Mucosa of stomach (tissue), 1 donor: ENCODE results near the gene DCLK1.

ENCODE experiments used
- H3K27me3 ChIP-seq: one replicate; pipeline ENCODE4 v1.7.0; 2013; ENCODE audit warnings: mild to moderate bottlenecking, low read length; ENCODE audit not compliant: control insufficient read depth, insufficient read depth
- H3K36me3 ChIP-seq: one replicate; pipeline ENCODE4 v1.7.0; 2013; ENCODE audit warnings: low read length; ENCODE audit not compliant: control insufficient read depth, insufficient read depth
- H3K4me1 ChIP-seq: one replicate; pipeline ENCODE4 v1.7.0; 2013; ENCODE audit warnings: mild to moderate bottlenecking, low read length; ENCODE audit not compliant: control insufficient read depth, insufficient read depth
- H3K4me3 ChIP-seq: one replicate; pipeline ENCODE4 v1.7.0; 2013; ENCODE audit warnings: low read length
- H3K9ac ChIP-seq: one replicate; pipeline ENCODE4 v1.7.0; 2013; ENCODE audit warnings: mild to moderate bottlenecking, low read length, moderate library complexity
- H3K9me3 ChIP-seq: one replicate; pipeline ENCODE4 v1.7.0; 2013; ENCODE audit warnings: mild to moderate bottlenecking, low read length, moderate library complexity; ENCODE audit not compliant: control insufficient read depth
- donor health status: Pancreatic carcinoma.

DCLK1 gene

GRCh38 chr13:36026531-36026930, 104.7 kb downstream of the DCLK1 start:
- Histone ChIP-seq H3K4me3 (no peak overlapping the region), H3K36me3 (no peaks in the 10 kb centered on the region), H3K9me3 (no peaks in the 10 kb centered on the region), H3K4me1 (no peaks in the 10 kb centered on the region), H3K27me3 (no peaks in the 10 kb centered on the region), H3K9ac (no peak overlapping the region)

GRCh38 chr13:36014763-36015162, 116.4 kb downstream of the DCLK1 start:
- Histone ChIP-seq H3K36me3 (no peaks in the 10 kb centered on the region), H3K9ac (no peak overlapping the region), H3K4me3 (no peak overlapping the region), H3K9me3 (no peaks in the 10 kb centered on the region), H3K27me3 (no peaks in the 10 kb centered on the region), H3K4me1 (no peaks in the 10 kb centered on the region)

DNA sequence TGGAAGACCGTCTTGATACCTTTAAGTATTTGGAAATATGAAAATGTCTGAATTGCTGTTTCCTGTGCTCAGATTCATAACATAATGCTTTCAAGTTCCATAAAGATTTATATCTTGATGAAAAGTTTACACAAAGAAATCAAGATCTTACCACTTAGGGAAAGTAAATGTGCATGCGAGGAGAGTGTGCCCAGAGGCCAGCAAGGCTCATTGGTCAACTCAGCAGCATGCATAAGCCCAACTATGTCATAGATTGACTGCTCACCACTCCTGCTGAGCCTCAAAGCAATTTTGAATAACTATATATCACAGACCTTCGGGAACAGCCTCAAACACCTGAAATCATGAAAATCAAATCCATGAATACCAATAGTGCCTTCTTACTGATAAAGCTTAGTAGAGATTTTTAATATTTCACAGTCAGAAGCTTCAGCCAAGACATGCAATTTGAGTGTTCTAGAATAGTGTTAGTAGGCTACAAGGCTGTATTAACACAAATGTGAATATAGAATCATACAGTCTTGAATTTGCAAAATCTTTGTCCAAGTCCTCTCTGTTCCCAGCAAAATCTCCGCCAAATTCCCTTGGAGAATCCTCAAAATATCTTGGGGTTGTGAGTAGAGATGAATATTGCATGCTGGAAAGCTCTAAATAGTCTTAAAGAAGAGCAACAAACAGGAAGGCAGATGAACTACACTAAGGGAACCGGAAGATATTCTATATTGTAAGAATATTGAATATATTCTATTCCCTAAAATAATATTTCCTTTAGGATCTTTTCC, 124.1 kb downstream of the DCLK1 start:
- Histone ChIP-seq H3K36me3 (no peaks in the 10 kb centered on the region), H3K27me3 (no peaks in the 10 kb centered on the region), H3K9ac (no peak overlapping the region), H3K9me3 (no peaks in the 10 kb centered on the region), H3K4me3 (no peak overlapping the region), H3K4me1 (no peaks in the 10 kb centered on the region)

GRCh38 chr13:36006347-36006746, 124.8 kb downstream of the DCLK1 start:
- Histone ChIP-seq H3K9ac (no peak overlapping the region), H3K9me3 (no peaks in the 10 kb centered on the region), H3K4me3 (no peak overlapping the region), H3K36me3 (no peaks in the 10 kb centered on the region), H3K4me1 (no peaks in the 10 kb centered on the region), H3K27me3 (no peaks in the 10 kb centered on the region)

DNA sequence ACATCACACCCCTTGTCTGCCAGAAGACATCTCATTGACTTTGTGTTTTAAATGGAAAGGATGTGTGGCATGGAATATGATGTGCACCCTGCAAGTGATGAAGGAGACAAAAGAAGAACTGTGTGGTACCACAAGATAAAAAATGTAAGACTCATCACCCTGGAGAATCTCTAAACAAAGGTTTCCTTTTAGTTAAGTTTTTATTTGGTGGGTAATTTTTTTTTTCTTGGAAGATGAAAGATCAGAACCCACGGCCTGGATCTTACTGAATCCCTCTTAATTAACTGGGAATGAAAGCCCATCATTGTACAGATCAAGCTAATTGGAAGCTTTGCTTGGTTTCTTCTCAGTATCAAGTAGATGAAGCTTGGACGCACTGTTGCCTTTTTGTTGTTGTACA, 129.6 kb downstream of the DCLK1 start:
- no peaks in the 10 kb centered on the region for H3K36me3 ChIP-seq
- H3K27me3 ChIP-seq: no peaks in the 10 kb centered on the region
- H3K9ac ChIP-seq: no peak overlapping the region
- no peak overlapping the region for H3K4me3 ChIP-seq
- no peaks in the 10 kb centered on the region for H3K4me1 ChIP-seq
- H3K9me3 ChIP-seq: no peaks in the 10 kb centered on the region

- H3K4me1 ChIP-seq: no peaks in the 10 kb centered on the region
- H3K4me3 ChIP-seq: no peak overlapping the region
Observed at GRCh38 chr13:36000028-36000427, 131.2 kb downstream of the DCLK1 start.

DNA sequence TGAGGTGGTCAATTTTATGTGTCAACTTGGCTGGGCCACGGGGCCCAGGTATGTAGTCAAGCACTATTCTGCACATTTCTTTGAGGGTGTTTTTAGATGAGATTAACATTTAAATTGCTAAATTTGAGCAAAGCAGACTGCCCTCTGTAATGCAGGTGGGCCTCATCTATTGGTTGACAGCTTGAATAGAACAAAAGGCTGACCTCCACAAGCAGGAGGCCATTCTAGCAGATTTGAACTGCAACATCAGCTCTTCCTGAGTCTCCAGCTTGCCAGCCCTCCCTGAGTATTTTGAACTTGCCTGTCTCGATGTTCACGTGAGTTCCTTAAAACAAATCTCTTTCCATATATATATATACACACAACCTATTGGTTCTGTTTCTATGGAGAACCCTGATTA, 134.8 kb downstream of the DCLK1 start:
- no peaks in the 10 kb centered on the region for H3K27me3 ChIP-seq
- H3K4me1 ChIP-seq: no peaks in the 10 kb centered on the region
- no peak overlapping the region for H3K9ac ChIP-seq
- no peaks in the 10 kb centered on the region for H3K9me3 ChIP-seq
- H3K4me3 ChIP-seq: no peak overlapping the region
- H3K36me3 ChIP-seq: no peaks in the 10 kb centered on the region

More at GRCh38 chr13:36000028-36000427, 131.2 kb downstream of the DCLK1 start:
- Histone ChIP-seq H3K9me3 (no peaks in the 10 kb centered on the region), H3K27me3 (no peaks in the 10 kb centered on the region), H3K36me3 (no peaks in the 10 kb centered on the region), H3K9ac (no peak overlapping the region)

DNA sequence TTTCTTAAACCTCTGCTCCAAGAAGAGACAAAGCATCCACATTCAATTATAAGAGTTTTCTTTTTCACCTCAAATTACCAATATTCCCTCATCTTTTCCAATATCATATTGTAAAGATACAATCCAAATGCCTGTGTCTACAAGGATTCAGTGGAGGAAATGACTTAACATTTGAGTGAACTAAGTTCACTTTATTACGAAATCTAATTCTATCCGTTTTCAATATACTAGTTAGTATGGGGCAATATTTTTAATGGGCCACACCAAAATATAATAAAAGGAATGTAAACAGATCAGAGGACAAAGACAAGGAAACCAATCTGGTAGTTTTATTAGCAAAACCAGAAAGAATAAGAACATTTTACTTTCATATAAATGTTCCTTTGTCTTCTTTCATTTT, 136.0 kb downstream of the DCLK1 start:
- Histone ChIP-seq H3K9ac (no peak overlapping the region), H3K9me3 (no peaks in the 10 kb centered on the region), H3K36me3 (no peaks in the 10 kb centered on the region), H3K4me3 (no peak overlapping the region), H3K27me3 (no peaks in the 10 kb centered on the region), H3K4me1 (no peaks in the 10 kb centered on the region)

DNA sequence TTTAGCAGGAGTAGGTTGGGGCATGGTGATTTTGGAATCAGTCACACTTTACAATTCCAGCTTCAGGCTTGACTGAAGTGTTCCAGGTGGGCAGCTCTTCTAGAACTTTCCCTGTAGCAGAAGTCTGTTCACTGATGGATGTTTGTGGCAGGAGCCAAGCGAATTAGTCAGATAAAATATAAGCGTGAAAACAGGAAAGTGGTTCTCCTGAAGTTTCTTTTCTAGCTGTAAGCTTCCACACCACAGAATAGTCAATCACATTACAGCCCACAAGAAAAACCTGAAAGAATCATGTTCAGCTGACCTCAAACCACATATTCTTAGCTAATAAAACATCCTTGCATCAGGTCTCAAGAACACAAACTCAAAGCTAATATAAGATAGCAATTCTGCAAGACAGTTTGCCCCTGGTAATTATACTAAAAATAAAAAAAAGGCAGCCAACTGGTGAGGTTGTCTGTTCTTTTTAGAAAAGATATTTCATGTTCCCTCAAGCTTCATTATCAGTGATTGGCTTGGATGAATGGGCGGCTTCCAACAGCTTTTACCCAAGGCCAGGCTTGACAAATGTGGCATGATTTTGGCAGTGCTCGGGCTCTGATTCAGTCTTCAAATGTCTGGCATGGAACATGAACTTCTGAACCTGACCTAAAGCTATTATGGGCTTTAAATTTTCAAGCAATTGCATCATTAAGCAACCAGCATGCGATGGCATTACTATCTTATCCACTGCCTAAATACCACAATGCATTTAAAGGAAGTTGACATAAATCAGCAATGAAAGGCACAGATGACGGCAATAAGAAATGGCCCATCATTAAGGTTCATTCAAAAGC, 136.8 kb downstream of the DCLK1 start:
- Histone ChIP-seq H3K4me3 (no peak overlapping the region), H3K4me1 (no peaks in the 10 kb centered on the region), H3K36me3 (no peaks in the 10 kb centered on the region), H3K27me3 (no peaks in the 10 kb centered on the region), H3K9me3 (no peaks in the 10 kb centered on the region), H3K9ac (no peak overlapping the region)

GRCh38 chr13:35993686-35994085, 137.5 kb downstream of the DCLK1 start:
- H3K36me3 ChIP-seq: no peaks in the 10 kb centered on the region
- H3K9ac ChIP-seq: no peak overlapping the region
- no peak overlapping the region for H3K4me3 ChIP-seq
- no peaks in the 10 kb centered on the region for H3K9me3 ChIP-seq
- H3K27me3 ChIP-seq: no peaks in the 10 kb centered on the region
- no peaks in the 10 kb centered on the region for H3K4me1 ChIP-seq

GRCh38 chr13:35992964-35993363, 138.2 kb downstream of the DCLK1 start:
- no peaks in the 10 kb centered on the region for H3K36me3 ChIP-seq
- no peak overlapping the region for H3K4me3 ChIP-seq
- H3K27me3 ChIP-seq: no peaks in the 10 kb centered on the region
- H3K4me1 ChIP-seq: no peaks in the 10 kb centered on the region
- H3K9me3 ChIP-seq: no peaks in the 10 kb centered on the region
- H3K9ac ChIP-seq: no peak overlapping the region

GRCh38 chr13:35990196-35990595, 141.0 kb downstream of the DCLK1 start:
- Histone ChIP-seq H3K27me3 (no peaks in the 10 kb centered on the region), H3K4me1 (no peaks in the 10 kb centered on the region), H3K4me3 (no peak overlapping the region), H3K9me3 (no peaks in the 10 kb centered on the region), H3K9ac (no peak overlapping the region), H3K36me3 (no peaks in the 10 kb centered on the region)
